Dermis microvascular lymphatic vessel endothelial cell (primary cell): ENCODE data around the gene OXSR1. TPM values are rescaled to one million over a fixed set of nuclear protein-coding genes. Genes with fewer than 3 reads are reported as not detected.

Experiments used
- DNase-seq, 2 donors: peaks; one replicate each; pipeline versions ENCODE4 v3.0.0 to v3.0.0-alpha.2; 2010; ENCODE audit warnings: low read depth in 2 of 2
- total RNA-seq: library from RNA; depleted of rRNA; stranded (reverse); fragments of >200 nt; gene quantifications from 2 replicates; pipeline ENCODE4 v1.2.1, GENCODE V29; 2014

OXSR1 gene
- total RNA-seq = 24.7 and 28.2 TPM in 2 replicates

GRCh38 chr3:38164952-38165721, at the start of gene OXSR1:
Gene OXSR1 (plus strand): TSS chr3:38165537. CDS start chr3:38165877, 340 bp downstream.
- peak; percentile 100 for DNase-seq

- DNase-seq = no peak
Measured at GRCh38 chr3:38115645-38116427, 49.5 kb upstream of the OXSR1 start.

DNA sequence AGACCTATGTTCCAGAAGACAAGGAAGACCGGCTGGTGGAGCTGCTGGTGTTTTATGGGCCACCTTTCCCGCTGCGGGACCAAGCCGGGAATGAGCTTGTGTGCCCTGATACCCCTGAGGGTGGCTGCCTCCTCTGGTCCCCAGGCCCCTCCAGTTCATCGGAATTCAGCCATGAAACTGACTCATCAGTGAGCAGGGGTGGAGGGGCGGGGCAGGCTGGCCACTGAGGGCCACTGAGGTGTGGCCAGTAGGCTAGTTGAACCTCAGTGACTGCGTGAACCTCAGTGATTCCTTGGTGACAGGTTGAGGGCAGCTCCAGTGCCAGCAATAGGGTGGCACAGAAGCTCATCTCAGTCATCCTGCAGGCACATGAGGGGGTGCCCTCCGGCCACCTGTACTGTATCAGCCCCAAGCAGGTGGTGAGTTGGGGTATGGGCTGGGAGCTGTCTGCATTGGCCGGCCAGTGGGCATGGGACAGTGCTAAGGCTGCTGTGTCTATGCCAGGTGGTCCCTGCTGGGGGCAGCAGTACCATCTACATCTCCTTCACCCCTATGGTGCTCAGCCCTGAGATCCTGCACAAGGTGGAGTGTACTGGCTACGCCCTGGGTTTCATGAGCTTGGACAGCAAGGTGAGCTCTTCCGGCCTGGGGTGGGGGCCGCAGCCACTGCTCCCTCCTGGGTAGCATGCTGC, 48.7 kb upstream of the OXSR1 start:
- DNase-seq = no peak

DNA sequence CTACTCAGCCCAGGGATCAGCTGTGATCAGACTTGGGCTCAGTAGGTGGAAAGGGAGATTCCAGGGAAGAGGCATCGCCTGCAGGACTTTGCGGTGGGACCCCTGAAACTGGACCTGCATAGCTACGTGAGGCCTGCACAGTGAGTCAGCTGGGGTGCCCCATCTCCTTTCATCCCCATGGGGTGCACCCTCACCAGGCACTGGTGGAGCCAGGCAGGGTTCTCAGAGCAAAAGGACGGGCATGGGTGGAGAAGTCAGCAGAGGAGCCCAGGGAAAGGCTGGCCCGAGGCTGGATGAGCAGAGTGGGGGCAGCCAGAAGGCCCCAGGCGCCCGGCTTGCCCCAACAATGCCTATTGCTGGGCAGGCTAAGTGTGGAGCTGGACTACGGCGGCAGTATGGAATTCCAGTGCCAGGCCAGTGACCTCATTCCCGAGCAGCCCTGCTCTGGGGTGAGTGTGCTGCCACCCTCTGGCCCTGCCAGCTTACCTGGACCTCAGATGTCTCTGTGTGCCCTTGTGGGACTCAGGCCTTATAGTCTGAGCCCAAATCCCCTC, 48.1 kb upstream of the OXSR1 start:
- DNase-seq = no peak

DNA sequence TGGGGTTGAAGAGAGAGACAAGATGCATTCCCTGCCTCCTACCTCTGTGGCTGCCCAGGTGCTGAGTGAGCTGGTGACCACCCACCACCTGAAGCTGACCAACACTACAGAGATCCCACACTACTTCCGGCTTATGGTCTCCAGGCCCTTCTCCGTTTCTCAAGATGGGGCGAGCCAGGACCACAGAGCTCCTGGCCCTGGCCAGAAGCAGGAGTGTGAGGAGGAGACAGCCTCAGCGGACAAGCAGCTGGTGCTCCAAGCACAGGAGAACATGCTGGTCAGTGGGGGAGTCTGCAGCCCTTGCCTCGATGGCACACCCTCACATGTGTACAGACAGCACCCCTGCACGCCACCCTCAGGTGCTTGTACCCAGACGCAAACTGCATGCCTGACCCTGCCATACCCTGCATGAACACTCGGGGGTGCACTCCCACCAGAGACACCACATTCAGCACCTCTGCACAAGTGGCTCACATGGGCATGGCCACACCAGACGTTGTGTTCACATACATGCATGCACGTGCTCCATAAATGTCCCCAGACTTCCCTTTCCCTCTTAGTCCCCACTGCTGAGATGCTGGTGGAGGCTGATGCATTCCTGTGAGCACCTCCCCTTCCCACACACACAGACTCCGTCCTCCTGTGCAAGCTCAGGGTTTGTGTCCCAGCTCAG, 47.5 kb upstream of the OXSR1 start:
- DNase-seq = peak; percentile 41 to 66

- DNase-seq = no peak
Measured at GRCh38 chr3:38118421-38119247, 46.7 kb upstream of the OXSR1 start.

- DNase-seq = no peak
Measured at GRCh38 chr3:38119248-38119544, 46.1 kb upstream of the OXSR1 start.

GRCh38 chr3:38119821-38120692, 45.3 kb upstream of the OXSR1 start:
- DNase-seq = no peak

DNA sequence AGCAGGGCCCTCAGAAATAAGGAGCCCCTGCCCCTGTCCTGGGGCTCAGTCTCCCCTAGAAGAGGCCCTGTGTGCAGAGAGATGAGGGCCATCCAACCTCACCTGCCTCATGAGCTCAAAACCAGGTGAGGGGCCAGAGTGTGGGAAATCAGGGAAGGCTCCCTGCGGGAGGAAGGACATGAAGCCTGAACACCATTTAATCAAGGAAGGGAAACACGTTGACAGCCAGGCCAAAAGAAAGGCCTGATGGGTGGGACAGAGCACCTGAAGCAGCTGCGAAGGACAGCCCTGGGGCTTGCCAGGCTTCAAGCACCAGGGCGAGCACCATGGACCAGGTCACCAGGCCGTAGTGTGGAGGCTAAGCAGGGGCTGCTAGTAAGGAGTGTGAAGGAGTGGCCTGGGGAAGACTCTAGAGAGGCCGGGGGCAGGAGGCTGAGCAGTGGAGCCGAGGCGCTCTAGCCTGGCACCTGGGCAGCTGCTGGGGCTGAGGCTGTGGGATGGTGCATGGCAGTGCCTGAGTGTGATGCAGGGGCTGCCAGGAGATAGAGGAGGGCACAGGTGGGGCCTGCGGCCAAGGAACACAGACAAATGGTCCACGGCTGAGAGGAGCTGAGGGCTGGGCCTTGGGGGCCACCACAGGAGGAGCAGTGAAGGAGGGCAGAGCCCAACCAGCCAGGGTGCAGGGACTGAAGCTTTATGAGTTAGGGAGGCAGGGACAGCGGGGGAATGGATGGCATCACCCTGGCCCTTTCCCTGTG, 44.5 kb upstream of the OXSR1 start:
- no peak for DNase-seq

DNA sequence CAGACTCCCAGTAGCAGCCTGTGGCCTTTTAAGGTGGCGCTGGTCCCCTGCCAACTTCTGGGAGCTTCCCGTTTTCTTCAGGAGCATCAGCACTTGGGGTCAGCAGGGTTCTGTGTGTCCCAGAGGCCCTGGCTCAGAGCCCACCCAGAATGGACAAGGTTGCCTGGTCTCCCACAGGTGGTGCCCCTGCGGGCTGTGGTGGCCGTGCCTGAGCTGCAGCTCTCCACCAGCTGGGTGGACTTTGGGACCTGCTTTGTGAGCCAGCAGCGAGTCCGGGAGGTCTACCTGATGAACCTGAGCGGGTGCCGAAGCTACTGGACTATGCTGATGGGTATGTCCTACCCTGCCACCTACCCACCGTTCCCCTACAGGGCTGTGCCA, 43.9 kb upstream of the OXSR1 start:
- DNase-seq = no peak

DNA sequence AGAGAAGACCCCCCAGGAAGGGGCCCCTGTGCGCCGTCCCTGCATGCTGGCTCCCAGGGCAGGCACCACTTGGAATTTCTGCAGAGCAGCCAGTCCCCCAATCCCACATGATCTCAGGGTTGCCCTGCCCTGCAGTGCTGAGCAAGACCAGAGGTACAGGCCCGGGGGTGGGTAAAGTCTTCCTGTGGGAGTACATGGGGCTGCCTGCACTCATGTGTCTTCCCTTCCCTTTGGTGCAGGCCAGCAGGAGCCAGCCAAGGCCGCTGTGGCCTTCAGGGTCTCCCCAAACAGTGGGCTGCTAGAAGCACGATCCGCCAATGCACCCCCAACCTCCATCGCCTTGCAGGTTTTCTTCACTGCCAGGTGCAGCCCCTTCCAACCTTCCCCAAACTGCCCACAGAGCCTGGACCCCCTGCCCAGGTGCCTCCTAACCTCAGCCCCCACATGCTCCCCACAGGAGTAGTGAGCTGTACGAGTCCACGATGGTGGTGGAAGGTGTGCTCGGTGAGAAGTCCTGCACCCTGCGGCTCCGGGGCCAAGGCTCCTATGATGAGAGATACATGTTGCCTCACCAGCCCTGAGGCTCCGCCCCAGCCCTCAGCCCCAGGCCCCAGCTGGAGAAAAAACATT, 43.4 kb upstream of the OXSR1 start:
- no peak for DNase-seq

DNA sequence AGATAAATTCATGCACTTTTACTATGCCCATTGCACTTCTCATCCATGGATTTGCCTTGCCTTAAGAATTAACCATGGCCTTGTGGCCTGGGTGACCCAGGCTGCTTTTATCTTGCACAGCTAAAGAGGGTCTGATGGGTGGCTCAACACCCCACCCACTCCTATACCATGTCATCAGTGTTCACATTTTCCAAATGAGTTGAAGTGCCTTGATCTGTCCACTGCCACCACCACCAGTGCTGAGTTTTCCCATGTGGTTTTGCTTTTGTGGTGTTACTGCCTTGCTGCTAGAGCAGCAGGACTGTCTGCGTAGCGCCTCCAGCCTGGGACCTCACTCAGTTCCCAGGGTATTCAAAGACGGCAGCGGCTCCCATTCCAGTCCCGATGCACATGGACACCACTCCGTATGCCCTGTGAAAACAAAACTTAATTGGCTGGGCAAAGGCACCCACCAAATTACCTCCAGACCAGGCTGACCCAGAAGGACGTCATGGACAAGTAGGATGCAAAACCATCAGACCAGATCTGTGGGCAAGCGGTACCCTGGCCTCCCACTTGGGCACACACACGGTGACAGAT, 42.5 kb upstream of the OXSR1 start:
- no peak for DNase-seq

DNA sequence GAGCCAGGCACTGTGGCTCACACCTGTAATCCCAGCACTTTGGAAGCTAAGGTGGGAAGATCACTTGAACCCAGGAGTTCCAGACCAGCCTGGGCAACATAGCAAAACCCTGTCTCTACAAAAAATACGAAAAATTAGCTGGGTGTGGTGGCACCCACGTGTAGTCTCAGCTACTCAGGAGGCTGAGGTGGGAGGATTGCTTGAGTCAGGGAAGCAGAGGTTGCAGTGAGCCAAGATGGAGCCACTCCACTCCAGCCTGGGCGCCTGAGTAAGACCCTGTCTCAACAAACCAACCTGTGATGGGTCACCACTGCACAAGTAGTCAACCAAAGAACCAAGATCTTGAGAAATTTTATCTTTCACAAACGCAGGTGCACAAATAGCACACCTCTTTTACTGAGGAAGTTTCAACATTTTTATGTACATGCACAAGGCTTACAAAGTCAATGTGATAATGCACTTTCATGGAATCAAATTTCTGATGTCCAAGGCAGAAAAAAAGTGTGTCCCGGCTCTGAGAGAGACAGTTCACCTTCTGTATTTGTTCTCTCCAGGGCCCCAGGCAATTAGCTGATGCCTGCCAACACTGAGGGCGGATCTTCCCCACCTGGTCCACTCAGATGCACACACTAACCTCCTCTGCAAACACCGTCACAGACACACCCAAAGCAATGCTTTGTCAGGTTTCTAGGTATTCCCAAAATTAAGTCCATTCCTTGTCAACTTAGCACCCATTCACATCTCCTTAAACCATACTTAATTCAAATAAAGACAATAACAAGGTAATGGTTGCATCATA, 40.8 kb upstream of the OXSR1 start:
- DNase-seq = no peak

GRCh38 chr3:38125305-38126120, 39.8 kb upstream of the OXSR1 start:
- DNase-seq = no peak

GRCh38 chr3:38126121-38126892, 39.0 kb upstream of the OXSR1 start:
- no peak for DNase-seq
